Measurements from ENCODE around the gene UBE2D4.

UBE2D4 gene

DNA sequence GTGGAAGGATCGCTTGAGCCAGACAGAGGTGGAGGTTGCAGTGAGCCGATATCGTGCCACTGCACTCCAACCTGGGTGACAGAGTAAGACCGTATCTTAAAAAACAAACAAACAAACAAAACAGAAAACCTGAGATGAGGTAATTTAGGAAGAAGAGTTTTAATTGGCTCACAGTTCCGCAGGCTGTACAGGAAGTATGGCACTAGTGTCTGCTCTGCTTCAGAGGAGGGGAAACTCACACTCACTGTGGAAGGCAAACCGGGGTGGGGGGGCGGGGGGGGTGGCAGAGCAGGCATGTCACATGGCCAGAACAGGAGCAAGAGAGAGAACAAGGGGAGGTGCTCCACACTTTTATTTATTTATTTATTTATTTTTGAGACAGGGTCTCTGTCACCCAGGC is 5.1 kb downstream of the UBE2D4 start:
- TF ChIP-seq, protein P1, sequence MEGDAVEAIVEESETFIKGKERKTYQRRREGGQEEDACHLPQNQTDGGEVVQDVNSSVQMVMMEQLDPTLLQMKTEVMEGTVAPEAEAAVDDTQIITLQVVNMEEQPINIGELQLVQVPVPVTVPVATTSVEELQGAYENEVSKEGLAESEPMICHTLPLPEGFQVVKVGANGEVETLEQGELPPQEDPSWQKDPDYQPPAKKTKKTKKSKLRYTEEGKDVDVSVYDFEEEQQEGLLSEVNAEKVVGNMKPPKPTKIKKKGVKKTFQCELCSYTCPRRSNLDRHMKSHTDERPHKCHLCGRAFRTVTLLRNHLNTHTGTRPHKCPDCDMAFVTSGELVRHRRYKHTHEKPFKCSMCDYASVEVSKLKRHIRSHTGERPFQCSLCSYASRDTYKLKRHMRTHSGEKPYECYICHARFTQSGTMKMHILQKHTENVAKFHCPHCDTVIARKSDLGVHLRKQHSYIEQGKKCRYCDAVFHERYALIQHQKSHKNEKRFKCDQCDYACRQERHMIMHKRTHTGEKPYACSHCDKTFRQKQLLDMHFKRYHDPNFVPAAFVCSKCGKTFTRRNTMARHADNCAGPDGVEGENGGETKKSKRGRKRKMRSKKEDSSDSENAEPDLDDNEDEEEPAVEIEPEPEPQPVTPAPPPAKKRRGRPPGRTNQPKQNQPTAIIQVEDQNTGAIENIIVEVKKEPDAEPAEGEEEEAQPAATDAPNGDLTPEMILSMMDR (IDR thresholded peaks at IDR 0.05; ENCODE audit: borderline replicate concordance, control extremely low read depth, extremely low read depth, insufficient read depth, missing control alignments), result no peak
- in situ Hi-C loops (cut with MboI; ENCODE audit: low sequenced_read_pairs, unreplicated experiment), result no loop called here
- DNase-seq (ENCODE audit: low spot score), result no peak

DNA sequence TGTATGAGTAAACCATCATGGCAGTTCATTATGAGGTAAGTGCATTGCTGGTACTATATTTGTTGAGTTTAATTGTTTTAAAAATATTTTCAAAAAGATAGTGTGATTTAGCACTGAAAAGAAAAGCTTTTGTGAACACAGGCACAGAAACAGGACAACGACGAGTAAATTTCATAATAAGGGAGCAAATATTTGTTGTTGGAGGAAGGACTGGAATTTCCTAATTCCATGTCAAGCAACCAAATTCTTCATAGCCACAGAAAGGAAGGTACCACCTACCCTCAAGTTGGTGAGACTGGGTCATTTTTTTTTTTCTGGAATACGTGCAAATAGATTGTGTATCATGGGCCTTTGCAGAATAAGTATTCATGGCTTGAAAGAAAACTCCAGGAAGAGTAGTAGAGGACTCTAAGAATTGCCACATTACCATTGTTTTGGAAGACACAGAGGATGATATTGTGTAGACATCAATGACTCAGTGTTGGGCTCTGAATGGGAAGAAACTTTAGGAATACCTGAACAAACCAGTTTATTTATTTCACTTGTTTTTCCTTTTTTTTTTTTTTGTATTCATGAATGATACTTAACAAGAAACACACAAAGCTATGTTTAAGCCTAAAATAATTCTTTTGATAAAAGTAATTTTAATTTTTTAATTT is 7.8 kb downstream of the UBE2D4 start:
- in situ Hi-C loops (cut with MboI; ENCODE audit: low sequenced_read_pairs, unreplicated experiment), result no loop called here
- DNase-seq (ENCODE audit: low spot score), result no peak
- TF ChIP-seq, protein P1 (IDR thresholded peaks at IDR 0.05; ENCODE audit: borderline replicate concordance, control extremely low read depth, extremely low read depth, insufficient read depth, missing control alignments), result no peak

DNA sequence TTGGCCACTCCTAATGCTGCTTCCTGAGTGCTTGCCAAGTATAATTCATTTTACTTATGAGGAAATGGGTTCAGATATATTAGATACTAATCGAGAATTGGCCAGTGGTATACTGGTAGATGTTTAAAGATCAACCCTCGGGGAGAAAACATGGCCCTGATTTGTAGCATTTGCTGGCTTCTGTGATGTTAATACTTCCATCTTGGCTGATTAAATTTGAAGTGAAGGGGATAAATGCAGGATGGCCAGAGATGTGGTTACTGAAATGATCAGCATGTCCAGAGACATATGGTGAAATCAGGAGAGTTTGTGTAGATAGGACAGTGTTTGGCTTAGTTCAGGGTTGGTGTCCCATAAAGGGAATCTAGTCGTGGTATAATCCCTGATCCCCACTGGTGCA is 11.2 kb downstream of the UBE2D4 start:
- TF ChIP-seq, protein P1 (IDR thresholded peaks at IDR 0.05; ENCODE audit: borderline replicate concordance, control extremely low read depth, extremely low read depth, insufficient read depth, missing control alignments), result no peak
- no peak for DNase-seq (ENCODE audit: low spot score)

DNA sequence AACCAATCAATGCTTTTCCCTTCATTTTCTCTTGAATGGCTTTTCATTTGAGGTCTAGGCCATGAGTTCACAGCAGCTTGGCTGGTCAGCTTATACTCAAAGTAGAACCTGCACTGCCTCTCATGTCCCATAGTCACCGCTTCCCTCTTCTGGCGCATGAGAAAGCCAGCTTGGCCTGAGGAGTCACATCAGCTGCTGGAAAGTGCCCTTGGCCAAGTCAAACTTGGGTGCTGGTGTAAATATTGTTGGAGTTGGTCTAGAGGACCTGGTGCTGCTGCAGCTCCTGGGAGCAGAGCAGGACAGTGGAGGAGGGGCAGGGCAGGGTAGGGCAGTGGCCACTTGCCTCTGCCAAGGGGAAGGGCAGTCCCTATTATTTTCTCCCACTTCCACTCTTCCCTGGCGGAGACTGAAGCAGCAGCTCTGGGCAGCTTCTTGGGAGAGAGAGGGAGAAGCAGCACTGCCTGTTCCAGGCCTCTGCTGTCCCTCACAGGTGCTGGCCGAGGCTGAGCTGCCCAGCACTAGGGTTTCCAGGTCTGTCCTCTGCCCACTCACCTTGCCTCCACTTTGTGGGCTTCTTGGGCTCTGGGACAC is 12.8 kb downstream of the UBE2D4 start:
- no peak for DNase-seq (ENCODE audit: low spot score)
- TF ChIP-seq, protein P1 (IDR thresholded peaks at IDR 0.05; ENCODE audit: borderline replicate concordance, control extremely low read depth, extremely low read depth, insufficient read depth, missing control alignments), result no peak
- in situ Hi-C loops (cut with MboI; ENCODE audit: low sequenced_read_pairs, unreplicated experiment), result no loop called here

More for the DNA sequence above, 11.2 kb downstream of the UBE2D4 start:
- in situ Hi-C loops (cut with MboI; ENCODE audit: low sequenced_read_pairs, unreplicated experiment), result no loop called here

DNA sequence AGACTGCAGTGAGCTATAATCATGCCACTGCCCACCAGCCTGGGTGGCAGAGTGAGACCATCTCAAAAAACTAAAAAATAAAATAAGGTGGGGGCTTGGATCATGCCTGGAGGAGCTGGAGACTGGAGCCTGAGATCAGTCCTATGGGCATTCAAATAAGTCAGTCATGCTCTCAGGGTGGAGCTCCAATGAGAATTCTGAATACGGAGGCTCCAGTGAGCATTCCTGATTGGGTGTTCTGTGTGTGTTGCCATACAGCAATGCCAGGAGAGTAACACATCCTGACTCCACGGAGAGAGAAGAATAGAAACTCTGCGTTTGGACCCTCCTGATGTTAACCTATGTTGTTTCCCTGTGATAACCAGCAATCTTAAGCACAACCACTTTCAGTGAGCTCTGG is 16.0 kb downstream of the UBE2D4 start:
- in situ Hi-C loops (cut with MboI; ENCODE audit: low sequenced_read_pairs, unreplicated experiment), result no loop called here

DNA sequence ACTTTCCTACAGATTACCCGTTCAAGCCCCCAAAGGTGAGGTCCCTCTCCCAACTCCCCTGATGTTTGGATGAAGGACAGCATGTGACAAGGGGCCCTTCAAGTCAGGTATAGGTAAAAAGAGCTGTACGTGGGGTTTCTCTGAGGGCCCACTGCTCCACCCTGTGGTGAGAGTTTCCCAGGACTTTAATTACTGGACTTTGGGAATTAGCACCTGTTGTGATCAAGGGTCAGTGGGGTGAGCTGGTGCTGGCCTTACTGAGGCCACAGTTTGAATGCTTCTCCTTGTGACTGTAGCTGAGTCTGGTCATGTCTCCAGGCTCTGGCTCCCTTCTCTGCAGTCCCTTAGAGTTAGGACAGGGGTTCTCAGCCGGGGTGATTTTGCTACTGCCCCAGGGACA is 16.8 kb downstream of the UBE2D4 start:
- no peak for DNase-seq (ENCODE audit: low spot score)
- TF ChIP-seq, protein P1 (IDR thresholded peaks at IDR 0.05; ENCODE audit: borderline replicate concordance, control extremely low read depth, extremely low read depth, insufficient read depth, missing control alignments), result no peak
- in situ Hi-C loops (cut with MboI; ENCODE audit: low sequenced_read_pairs, unreplicated experiment), result no loop called here

More for the DNA sequence above, 16.0 kb downstream of the UBE2D4 start:
- no peak for DNase-seq (ENCODE audit: low spot score)
- TF ChIP-seq, protein P1 (IDR thresholded peaks at IDR 0.05; ENCODE audit: borderline replicate concordance, control extremely low read depth, extremely low read depth, insufficient read depth, missing control alignments), result no peak
